A549 (cell line): ENCODE data around the gene RBM25. TPM values are rescaled to one million over a fixed set of nuclear protein-coding genes. Genes with fewer than 3 reads are reported as not detected.

Experiments used
- ATAC-seq, 2 experiments: fragments of 200-7000 bp in 1 of 2; fragments of >200 bp in 1 of 2; cut with Nextera tagmentation in 1 of 2; cut with Tn5 transposase in 1 of 2; 3 replicates each; pipeline versions ENCODE4 v1.8.0 to v1.9.1; 2018 to 2020; ENCODE audit warnings: mild to moderate bottlenecking in 1 of 2, moderate library complexity in 1 of 2
- CTCF ChIA-PET: fragments of 300-600 bp; sonication (Branson Sonifier 250); formaldehyde crosslinking; extraction: SDS; loops from one replicate; lab custom pipeline; 2021; ENCODE audit warnings: antibody characterized with exemption, inconsistent platforms; lab: Yijun Ruan, JAX
- POLR2A ChIA-PET: fragments of 350-600 bp; formaldehyde crosslinking; extraction: SDS; loops from one replicate; lab custom pipeline; 2021; ENCODE audit warnings: antibody characterized with exemption, inconsistent platforms; lab: Yijun Ruan, JAX
- DNase-seq, 2 experiments: peaks; one replicate each; pipeline versions ENCODE4 v3.0.0 to v3.0.0-alpha.2; 2011 to 2016; ENCODE audit warnings: low read depth in 1 of 2, low spot score in 1 of 2
- FAIRE-seq: peaks from 2 replicates; lab custom pipeline; 2011; peaks lifted over from hg19 to GRCh38; lab: Jason Lieb, UNC
- H3K27ac ChIP-seq, 2 experiments: fragments of >200 bp; sonication (Bioruptor Twin); formaldehyde crosslinking; 3 replicates each; pipeline ENCODE4 v1.5.1; 2016 to 2017
- H3K4me1 ChIP-seq: fragments of >200 bp; sonication (Bioruptor Twin); formaldehyde crosslinking; 3 replicates; pipeline ENCODE4 v1.6.1; 2016
- H3K4me2 ChIP-seq: fragments of >200 bp; sonication (Bioruptor Twin); formaldehyde crosslinking; 3 replicates; pipeline ENCODE4 v1.6.1; 2016
- H3K4me3 ChIP-seq: fragments of >200 bp; sonication (Bioruptor Twin); formaldehyde crosslinking; 3 replicates; pipeline ENCODE4 v1.5.1; 2016
- H3K9me3 ChIP-seq: fragments of >200 bp; sonication (Bioruptor Twin); formaldehyde crosslinking; 3 replicates; pipeline ENCODE4 v1.6.1; 2016
- EHF ChIP-seq: fragments of 250-450 bp; sonication (Bioruptor Pico); IDR thresholded peaks from 2 replicates; pipeline ENCODE4 v1.5.0; 2020; ENCODE audit warnings: mild to moderate bottlenecking
- ESRRA ChIP-seq: fragments of 150-350 bp; IDR thresholded peaks from 2 replicates; pipeline ENCODE4 v1.6.1; 2014; ENCODE audit warnings: mild to moderate bottlenecking, low read length, borderline replicate concordance
- FOSB ChIP-seq: fragments of 250-450 bp; sonication (Bioruptor Pico); IDR thresholded peaks from 2 replicates; pipeline ENCODE4 v1.5.0; 2020; ENCODE audit warnings: mild to moderate bottlenecking, moderate library complexity
- FOSL2 ChIP-seq, 2 experiments: fragments of 450-650 bp in 1 of 2; fragments of >200 bp in 1 of 2; sonication (Bioruptor Twin) in 1 of 2; formaldehyde crosslinking; IDR thresholded peaks; 2 replicates each; pipeline versions ENCODE4 v1.5.0 to v1.6.1; 2016 to 2020; ENCODE audit warnings: mild to moderate bottlenecking in 1 of 2, moderate library complexity in 1 of 2
- MAFK ChIP-seq: fragments of 450-650 bp; IDR thresholded peaks from 2 replicates; pipeline ENCODE4 v1.6.1; 2014; ENCODE audit not compliant: partially characterized antibody
- MAZ ChIP-seq: fragments of 150-350 bp; IDR thresholded peaks from 2 replicates; pipeline ENCODE4 v1.6.1; 2014; ENCODE audit warnings: antibody characterized with exemption, low read depth, low read length, borderline replicate concordance
- NFE2L2 ChIP-seq: fragments of 150-350 bp; conservative IDR thresholded peaks from 2 replicates; pipeline ENCODE4 v1.6.1; 2014; ENCODE audit warnings: low read length
- NPAS2 ChIP-seq: fragments of 250-450 bp; sonication (Bioruptor Pico); IDR thresholded peaks from 2 replicates; pipeline ENCODE4 v1.8.0; 2022; ENCODE audit warnings: mild to moderate bottlenecking, moderate library complexity, borderline replicate concordance
- RAD21 ChIP-seq, 2 experiments: fragments of >200 bp in 1 of 2; sonication (Bioruptor Twin) in 1 of 2; formaldehyde crosslinking in 1 of 2; IDR thresholded peaks in 1 of 2; conservative IDR thresholded peaks in 1 of 2; 2 replicates in 1 of 2; 3 replicates in 1 of 2; pipeline ENCODE4 v1.6.1; 2012 to 2018; ENCODE audit warnings: inconsistent platforms in 1 of 2
- RARB ChIP-seq: fragments of 250-450 bp; sonication (Bioruptor Pico); IDR thresholded peaks from 2 replicates; pipeline ENCODE4 v1.8.0; 2021; ENCODE audit warnings: mild to moderate bottlenecking, moderate library complexity
- RCOR1 ChIP-seq: fragments of 150-350 bp; IDR thresholded peaks from 2 replicates; pipeline ENCODE4 v1.6.1; 2014; ENCODE audit warnings: antibody characterized with exemption, low read length, low read depth
- RFX5 ChIP-seq: fragments of 450-650 bp; IDR thresholded peaks from 2 replicates; pipeline ENCODE4 v1.7.1; 2014; ENCODE audit warnings: antibody characterized with exemption, mild to moderate bottlenecking, moderate library complexity
- RNF2 ChIP-seq: fragments of 200-600 bp; sonication (generic); IDR thresholded peaks from 2 replicates; pipeline ENCODE4 v1.6.1; 2016; ENCODE audit warnings: low read depth, mild to moderate bottlenecking, antibody characterized with exemption, moderate library complexity, borderline replicate concordance
- SMC3 ChIP-seq: fragments of >200 bp; sonication (Bioruptor Twin); formaldehyde crosslinking; IDR thresholded peaks from 3 replicates; pipeline ENCODE4 v1.6.1; 2018; ENCODE audit warnings: inconsistent platforms
- TFCP2L1 ChIP-seq: fragments of 250-450 bp; sonication (Bioruptor Pico); IDR thresholded peaks from 2 replicates; pipeline ENCODE4 v1.5.0; 2021; ENCODE audit warnings: mild to moderate bottlenecking
- TP53 ChIP-seq: fragments of 250-450 bp; sonication (Bioruptor Pico); IDR thresholded peaks from 2 replicates; pipeline ENCODE4 v1.5.0; 2021; ENCODE audit warnings: mild to moderate bottlenecking, moderate library complexity
- ZC3H11A ChIP-seq: fragments of 450-650 bp; IDR thresholded peaks from 2 replicates; pipeline ENCODE4 v1.6.1; 2014; ENCODE audit warnings: antibody characterized with exemption, mild to moderate bottlenecking
- WGBS: methylation state at CpG from one replicate; pipeline ENCODE4 v1.1.6; 2017; ENCODE audit errors: missing lambda C conversion rate; 5-methylcytosine and 5-hydroxymethylcytosine counted together
- polyA plus RNA-seq, 4 experiments: library from polyadenylated mRNA; depleted of rRNA in 3 of 4; stranded (reverse); fragments of >200 nt; fragmentation: RNase III in 1 of 4; extraction: RNeasy Plus Mini Kit Qiagen cat#74134 plus additional on column Dnase treatment in 1 of 4; gene quantifications; 2 replicates in 3 of 4; 3 replicates in 1 of 4; pipeline ENCODE4 v1.2.3, GENCODE V29; 2011 to 2017
- TF ChIP-seq, protein P1 (sequence below): fragments of >200 bp; sonication (Bioruptor Twin); formaldehyde crosslinking; IDR thresholded peaks from 3 replicates; pipeline ENCODE4 v1.6.1; 2016
- TF ChIP-seq, protein P2 (sequence below): IDR thresholded peaks from 2 replicates; pipeline ENCODE4 v1.6.1; 2012; ENCODE audit warnings: low read depth, borderline replicate concordance
- TF ChIP-seq, protein P3 (sequence below): IDR thresholded peaks from 2 replicates; pipeline ENCODE4 v1.6.1; 2012
- TF ChIP-seq, protein P4 (sequence below): fragments of 200-600 bp; sonication (generic); IDR thresholded peaks from 2 replicates; pipeline ENCODE4 v1.6.1; 2016; ENCODE audit warnings: antibody characterized with exemption, mild to moderate bottlenecking, moderate library complexity
- TF ChIP-seq, protein P5 (sequence below): fragments of 450-650 bp; IDR thresholded peaks from 2 replicates; pipeline ENCODE4 v1.6.1; 2014; ENCODE audit warnings: antibody characterized with exemption
- TF ChIP-seq, protein P6 (sequence below): IDR thresholded peaks from 2 replicates; pipeline ENCODE4 v1.6.1; 2012
- TF ChIP-seq, protein P7 (sequence below): fragments of 250-450 bp; sonication (Bioruptor Pico); IDR thresholded peaks from 2 replicates; pipeline ENCODE4 v1.5.0; 2021; ENCODE audit warnings: mild to moderate bottlenecking, moderate library complexity, borderline replicate concordance

Gene RBM25
- polyA plus RNA-seq, 2 of the 4 experiments (the other 2 are of a cell fraction), result 65.1 to 87.0 TPM

DNA sequence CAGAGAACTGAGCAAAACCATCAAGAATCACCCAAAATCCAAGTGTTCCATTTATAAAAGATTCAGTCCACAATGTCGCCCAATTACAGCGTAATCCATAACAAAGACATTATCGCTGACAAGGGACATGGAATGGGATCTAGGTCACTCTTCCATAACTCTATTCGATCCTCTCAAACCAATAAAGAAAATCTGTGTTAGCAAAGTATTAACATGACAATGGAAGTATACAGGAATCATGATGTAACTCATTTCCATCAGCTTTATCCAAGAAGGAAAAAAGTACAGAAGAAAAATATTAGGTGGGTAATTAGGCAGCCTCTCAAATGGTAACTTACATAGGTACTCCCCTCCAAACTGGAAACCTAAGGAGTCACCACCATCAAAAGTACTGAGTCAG, 36.3 kb upstream of the RBM25 start:
- DNase-seq, result no peak
- no peak for ATAC-seq
- ChIA-PET CTCF (interaction anchor here (0.6 kb wide), 1 partner anchor 29 kb away, joined by 3 read pairs; no protein-coding TSS in a partner anchor), POLR2A (no interaction called here)
- Histone ChIP-seq H3K9me3 (no peaks in the 10 kb centered on the region), H3K4me3 (no peak overlapping the region), H3K4me2 (no peak overlapping the region), H3K4me1 (peaks cover 8% of the 10 kb centered on the region; the same call in 2 of the 3 replicates), H3K27ac (no peak overlapping the region)
- TF ChIP-seq, protein P1, sequence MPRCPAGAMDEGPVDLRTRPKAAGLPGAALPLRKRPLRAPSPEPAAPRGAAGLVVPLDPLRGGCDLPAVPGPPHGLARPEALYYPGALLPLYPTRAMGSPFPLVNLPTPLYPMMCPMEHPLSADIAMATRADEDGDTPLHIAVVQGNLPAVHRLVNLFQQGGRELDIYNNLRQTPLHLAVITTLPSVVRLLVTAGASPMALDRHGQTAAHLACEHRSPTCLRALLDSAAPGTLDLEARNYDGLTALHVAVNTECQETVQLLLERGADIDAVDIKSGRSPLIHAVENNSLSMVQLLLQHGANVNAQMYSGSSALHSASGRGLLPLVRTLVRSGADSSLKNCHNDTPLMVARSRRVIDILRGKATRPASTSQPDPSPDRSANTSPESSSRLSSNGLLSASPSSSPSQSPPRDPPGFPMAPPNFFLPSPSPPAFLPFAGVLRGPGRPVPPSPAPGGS, result no peak
- TF ChIP-seq, protein P2, sequence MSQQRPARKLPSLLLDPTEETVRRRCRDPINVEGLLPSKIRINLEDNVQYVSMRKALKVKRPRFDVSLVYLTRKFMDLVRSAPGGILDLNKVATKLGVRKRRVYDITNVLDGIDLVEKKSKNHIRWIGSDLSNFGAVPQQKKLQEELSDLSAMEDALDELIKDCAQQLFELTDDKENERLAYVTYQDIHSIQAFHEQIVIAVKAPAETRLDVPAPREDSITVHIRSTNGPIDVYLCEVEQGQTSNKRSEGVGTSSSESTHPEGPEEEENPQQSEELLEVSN, result no peak
- TF ChIP-seq RNF2 (no peak), RARB (CRISPR knock-in tag) (no peak), NFE2L2 (no peak), TP53 (CRISPR knock-in tag) (no peak), SMC3 (no peak), TFCP2L1 (no peak), NPAS2 (CRISPR knock-in tag) (no peak), EHF (no peak), MAZ (no peak), RCOR1 (no peak), FOSB (CRISPR knock-in tag) (no peak), ZC3H11A (no peak)
- TF ChIP-seq, protein P3, sequence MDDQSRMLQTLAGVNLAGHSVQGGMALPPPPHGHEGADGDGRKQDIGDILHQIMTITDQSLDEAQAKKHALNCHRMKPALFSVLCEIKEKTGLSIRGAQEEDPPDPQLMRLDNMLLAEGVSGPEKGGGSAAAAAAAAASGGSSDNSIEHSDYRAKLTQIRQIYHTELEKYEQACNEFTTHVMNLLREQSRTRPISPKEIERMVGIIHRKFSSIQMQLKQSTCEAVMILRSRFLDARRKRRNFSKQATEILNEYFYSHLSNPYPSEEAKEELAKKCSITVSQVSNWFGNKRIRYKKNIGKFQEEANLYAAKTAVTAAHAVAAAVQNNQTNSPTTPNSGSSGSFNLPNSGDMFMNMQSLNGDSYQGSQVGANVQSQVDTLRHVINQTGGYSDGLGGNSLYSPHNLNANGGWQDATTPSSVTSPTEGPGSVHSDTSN, result no peak
- TF ChIP-seq, protein P4, sequence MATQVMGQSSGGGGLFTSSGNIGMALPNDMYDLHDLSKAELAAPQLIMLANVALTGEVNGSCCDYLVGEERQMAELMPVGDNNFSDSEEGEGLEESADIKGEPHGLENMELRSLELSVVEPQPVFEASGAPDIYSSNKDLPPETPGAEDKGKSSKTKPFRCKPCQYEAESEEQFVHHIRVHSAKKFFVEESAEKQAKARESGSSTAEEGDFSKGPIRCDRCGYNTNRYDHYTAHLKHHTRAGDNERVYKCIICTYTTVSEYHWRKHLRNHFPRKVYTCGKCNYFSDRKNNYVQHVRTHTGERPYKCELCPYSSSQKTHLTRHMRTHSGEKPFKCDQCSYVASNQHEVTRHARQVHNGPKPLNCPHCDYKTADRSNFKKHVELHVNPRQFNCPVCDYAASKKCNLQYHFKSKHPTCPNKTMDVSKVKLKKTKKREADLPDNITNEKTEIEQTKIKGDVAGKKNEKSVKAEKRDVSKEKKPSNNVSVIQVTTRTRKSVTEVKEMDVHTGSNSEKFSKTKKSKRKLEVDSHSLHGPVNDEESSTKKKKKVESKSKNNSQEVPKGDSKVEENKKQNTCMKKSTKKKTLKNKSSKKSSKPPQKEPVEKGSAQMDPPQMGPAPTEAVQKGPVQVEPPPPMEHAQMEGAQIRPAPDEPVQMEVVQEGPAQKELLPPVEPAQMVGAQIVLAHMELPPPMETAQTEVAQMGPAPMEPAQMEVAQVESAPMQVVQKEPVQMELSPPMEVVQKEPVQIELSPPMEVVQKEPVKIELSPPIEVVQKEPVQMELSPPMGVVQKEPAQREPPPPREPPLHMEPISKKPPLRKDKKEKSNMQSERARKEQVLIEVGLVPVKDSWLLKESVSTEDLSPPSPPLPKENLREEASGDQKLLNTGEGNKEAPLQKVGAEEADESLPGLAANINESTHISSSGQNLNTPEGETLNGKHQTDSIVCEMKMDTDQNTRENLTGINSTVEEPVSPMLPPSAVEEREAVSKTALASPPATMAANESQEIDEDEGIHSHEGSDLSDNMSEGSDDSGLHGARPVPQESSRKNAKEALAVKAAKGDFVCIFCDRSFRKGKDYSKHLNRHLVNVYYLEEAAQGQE, result no peak
- TF ChIP-seq, protein P5, sequence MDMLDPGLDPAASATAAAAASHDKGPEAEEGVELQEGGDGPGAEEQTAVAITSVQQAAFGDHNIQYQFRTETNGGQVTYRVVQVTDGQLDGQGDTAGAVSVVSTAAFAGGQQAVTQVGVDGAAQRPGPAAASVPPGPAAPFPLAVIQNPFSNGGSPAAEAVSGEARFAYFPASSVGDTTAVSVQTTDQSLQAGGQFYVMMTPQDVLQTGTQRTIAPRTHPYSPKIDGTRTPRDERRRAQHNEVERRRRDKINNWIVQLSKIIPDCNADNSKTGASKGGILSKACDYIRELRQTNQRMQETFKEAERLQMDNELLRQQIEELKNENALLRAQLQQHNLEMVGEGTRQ, result no peak
- TF ChIP-seq, protein P6, sequence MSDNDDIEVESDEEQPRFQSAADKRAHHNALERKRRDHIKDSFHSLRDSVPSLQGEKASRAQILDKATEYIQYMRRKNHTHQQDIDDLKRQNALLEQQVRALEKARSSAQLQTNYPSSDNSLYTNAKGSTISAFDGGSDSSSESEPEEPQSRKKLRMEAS, result no peak
- FAIRE-seq, result no peak
- WGBS, result 90% methylated on average over 4 of the region's 4 CpGs

DNA sequence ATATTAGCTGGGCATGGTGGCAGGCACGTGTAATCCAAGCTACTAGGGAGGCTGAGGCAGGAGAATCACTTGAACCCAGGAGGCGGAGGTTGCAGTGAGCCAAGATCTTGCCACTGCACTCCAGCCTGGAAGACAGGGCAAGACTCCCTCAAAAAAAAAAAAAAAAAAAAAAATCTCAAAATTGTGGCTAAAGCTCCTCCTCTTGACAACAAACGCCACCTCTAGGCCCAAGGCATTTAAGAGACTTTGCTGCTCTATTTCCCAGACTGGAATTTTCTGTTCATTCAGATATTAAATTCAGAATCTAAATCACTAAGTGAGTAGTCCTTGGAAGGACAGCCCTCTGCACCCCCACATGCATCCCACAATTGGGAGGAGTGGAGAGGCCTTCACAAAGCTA, 32.8 kb upstream of the RBM25 start:
- CTCF ChIA-PET, result interaction anchor here (0.6 kb wide), 1 partner anchor 86 kb away, joined by 3 read pairs; no protein-coding TSS in a partner anchor
- no peak overlapping the region for H3K27ac ChIP-seq
- ATAC-seq, result no peak
- H3K9me3 ChIP-seq, result no peaks in the 10 kb centered on the region
- 84% methylated on average over 3 of the region's 3 CpGs for WGBS
- peak in 1 of 2 experiments; percentile 31 for DNase-seq
- POLR2A ChIA-PET, result interaction anchor here (0.7 to 2.8 kb wide), 2 partner anchors 33 to 137 kb away, joined by 7 to 38 read pairs; partner anchors contain the start of gene RBM25
- H3K4me2 ChIP-seq, result peak overlapping the region; percentile 83
- H3K4me3 ChIP-seq, result no peak overlapping the region
- FAIRE-seq, result no peak
- H3K4me1 ChIP-seq, result peaks cover 10% of the 10 kb centered on the region; the same call in 2 of the 3 replicates
- TF ChIP-seq ESRRA (no peak), FOSL2 (IDR thresholded peaks at IDR 0.05) (no peak), FOSL2 (CRISPR knock-in tag; IDR thresholded peaks at IDR 0.05) (no peak), RNF2 (no peak), FOSB (CRISPR knock-in tag) (no peak), MAFK (no peak), RAD21 (conservative IDR thresholded peaks at IDR 0.05 in 1 of 2, IDR thresholded peaks at IDR 0.05 in 1 of 2) (no peak), RFX5 (no peak), RARB (CRISPR knock-in tag) (no peak)
- TF ChIP-seq, protein P5, result no peak
- TF ChIP-seq, protein P7, sequence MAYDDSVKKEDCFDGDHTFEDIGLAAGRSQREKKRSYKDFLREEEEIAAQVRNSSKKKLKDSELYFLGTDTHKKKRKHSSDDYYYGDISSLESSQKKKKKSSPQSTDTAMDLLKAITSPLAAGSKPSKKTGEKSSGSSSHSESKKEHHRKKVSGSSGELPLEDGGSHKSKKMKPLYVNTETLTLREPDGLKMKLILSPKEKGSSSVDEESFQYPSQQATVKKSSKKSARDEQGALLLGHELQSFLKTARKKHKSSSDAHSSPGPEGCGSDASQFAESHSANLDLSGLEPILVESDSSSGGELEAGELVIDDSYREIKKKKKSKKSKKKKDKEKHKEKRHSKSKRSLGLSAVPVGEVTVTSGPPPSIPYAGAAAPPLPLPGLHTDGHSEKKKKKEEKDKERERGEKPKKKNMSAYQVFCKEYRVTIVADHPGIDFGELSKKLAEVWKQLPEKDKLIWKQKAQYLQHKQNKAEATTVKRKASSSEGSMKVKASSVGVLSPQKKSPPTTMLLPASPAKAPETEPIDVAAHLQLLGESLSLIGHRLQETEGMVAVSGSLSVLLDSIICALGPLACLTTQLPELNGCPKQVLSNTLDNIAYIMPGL (CRISPR knock-in tag), result no peak
- TF ChIP-seq, protein P1, result no peak
